HEK293T (cell line): ENCODE data around the gene SNX8.
A peak's percentile ranks its signal among the peaks of the same experiment; 100 is the strongest.

Experiments
- CTCF ChIA-PET: fragments of 350-600 bp; formaldehyde crosslinking; extraction: SDS; loops from one replicate; lab custom pipeline; 2021; ENCODE audit warnings: antibody characterized with exemption, inconsistent platforms; lab: Yijun Ruan, JAX
- POLR2A ChIA-PET: fragments of 350-600 bp; formaldehyde crosslinking; extraction: SDS; loops from one replicate; lab custom pipeline; 2020; ENCODE audit warnings: antibody characterized with exemption, inconsistent platforms; lab: Yijun Ruan, JAX
- DNase-seq: peaks from one replicate; pipeline ENCODE4 v3.0.0; 2012; ENCODE audit warnings: mixed read lengths; ENCODE audit errors: extremely low spot score
- ARNT ChIP-seq: fragments of 450-650 bp; IDR thresholded peaks from 2 replicates; pipeline ENCODE4 v1.6.1; 2017; ENCODE audit warnings: mild to moderate bottlenecking
- BHLHE40 ChIP-seq: fragments of 450-650 bp; IDR thresholded peaks from 2 replicates; pipeline ENCODE4 v1.6.1; 2016; ENCODE audit warnings: mild to moderate bottlenecking, moderate library complexity, borderline replicate concordance
- CTBP1 ChIP-seq: fragments of 450-650 bp; IDR thresholded peaks from 2 replicates; pipeline ENCODE4 v1.6.1; 2016; ENCODE audit warnings: borderline replicate concordance
- ELF4 ChIP-seq: fragments of 450-650 bp; IDR thresholded peaks from 2 replicates; pipeline ENCODE4 v1.6.1; 2017; ENCODE audit warnings: antibody characterized with exemption
- FOXA1 ChIP-seq: fragments of 450-650 bp; IDR thresholded peaks from 2 replicates; pipeline ENCODE4 v1.6.1; 2016; ENCODE audit warnings: mild to moderate bottlenecking
- FOXK2 ChIP-seq: fragments of 450-650 bp; IDR thresholded peaks from 2 replicates; pipeline ENCODE4 v1.6.1; 2016; ENCODE audit warnings: mild to moderate bottlenecking
- FOXM1 ChIP-seq: fragments of 450-650 bp; IDR thresholded peaks from 2 replicates; pipeline ENCODE4 v1.6.1; 2017; ENCODE audit warnings: mild to moderate bottlenecking, borderline replicate concordance
- HDGF ChIP-seq: fragments of 450-650 bp; IDR thresholded peaks from 2 replicates; pipeline ENCODE4 v1.6.1; 2017; ENCODE audit warnings: antibody characterized with exemption, borderline replicate concordance
- L3MBTL2 ChIP-seq: fragments of 450-650 bp; conservative IDR thresholded peaks from 2 replicates; pipeline ENCODE4 v1.6.1; 2016; ENCODE audit warnings: mild to moderate bottlenecking
- LEF1 ChIP-seq: fragments of 450-650 bp; IDR thresholded peaks from 2 replicates; pipeline ENCODE4 v1.6.1; 2017; ENCODE audit warnings: mild to moderate bottlenecking, borderline replicate concordance
- NFRKB ChIP-seq: fragments of 450-650 bp; IDR thresholded peaks from 2 replicates; pipeline ENCODE4 v1.6.1; 2016; ENCODE audit warnings: mild to moderate bottlenecking, moderate library complexity
- SP1 ChIP-seq: fragments of 450-650 bp; IDR thresholded peaks from 2 replicates; pipeline ENCODE4 v1.6.1; 2017
- SUZ12 ChIP-seq: fragments of 450-650 bp; IDR thresholded peaks from 2 replicates; pipeline ENCODE4 v1.6.1; 2016; ENCODE audit warnings: mild to moderate bottlenecking
- TARDBP ChIP-seq: fragments of 450-650 bp; IDR thresholded peaks from 2 replicates; pipeline ENCODE4 v1.6.1; 2016
- ZNF384 ChIP-seq: fragments of 450-650 bp; IDR thresholded peaks from 2 replicates; pipeline ENCODE4 v1.6.1; 2016
- TF ChIP-seq, protein P1 (sequence below): fragments of 450-650 bp; IDR thresholded peaks from 2 replicates; pipeline ENCODE4 v1.6.1; 2016

SNX8 gene

DNA sequence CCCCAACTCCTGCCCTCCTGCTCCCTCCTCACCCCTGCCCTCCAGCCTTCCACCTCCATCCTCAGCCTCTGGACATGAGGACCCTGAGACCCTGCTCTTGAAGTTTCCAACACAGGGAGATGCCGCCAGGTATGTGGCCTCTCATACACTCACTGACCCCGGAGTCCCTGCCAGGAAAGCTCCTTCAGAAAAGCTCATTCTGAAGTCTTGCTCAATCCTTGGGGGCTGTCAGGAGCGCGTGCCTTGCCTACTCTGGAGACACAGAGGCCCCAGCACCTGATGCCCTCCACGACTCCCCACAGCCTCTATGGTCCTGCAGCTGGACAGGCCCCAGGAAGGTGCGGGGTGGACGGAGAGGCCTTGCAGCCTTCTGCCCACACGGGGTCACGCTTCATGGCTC lies 61.2 kb downstream of the SNX8 start:
- ChIA-PET POLR2A (interaction anchor here (1.3 kb wide), 1 partner anchor 11 kb away, joined by 3 read pairs; the partner anchor contains the start of genes MRM2 and NUDT1), CTCF (no interaction called here)
- no peak for DNase-seq

DNA sequence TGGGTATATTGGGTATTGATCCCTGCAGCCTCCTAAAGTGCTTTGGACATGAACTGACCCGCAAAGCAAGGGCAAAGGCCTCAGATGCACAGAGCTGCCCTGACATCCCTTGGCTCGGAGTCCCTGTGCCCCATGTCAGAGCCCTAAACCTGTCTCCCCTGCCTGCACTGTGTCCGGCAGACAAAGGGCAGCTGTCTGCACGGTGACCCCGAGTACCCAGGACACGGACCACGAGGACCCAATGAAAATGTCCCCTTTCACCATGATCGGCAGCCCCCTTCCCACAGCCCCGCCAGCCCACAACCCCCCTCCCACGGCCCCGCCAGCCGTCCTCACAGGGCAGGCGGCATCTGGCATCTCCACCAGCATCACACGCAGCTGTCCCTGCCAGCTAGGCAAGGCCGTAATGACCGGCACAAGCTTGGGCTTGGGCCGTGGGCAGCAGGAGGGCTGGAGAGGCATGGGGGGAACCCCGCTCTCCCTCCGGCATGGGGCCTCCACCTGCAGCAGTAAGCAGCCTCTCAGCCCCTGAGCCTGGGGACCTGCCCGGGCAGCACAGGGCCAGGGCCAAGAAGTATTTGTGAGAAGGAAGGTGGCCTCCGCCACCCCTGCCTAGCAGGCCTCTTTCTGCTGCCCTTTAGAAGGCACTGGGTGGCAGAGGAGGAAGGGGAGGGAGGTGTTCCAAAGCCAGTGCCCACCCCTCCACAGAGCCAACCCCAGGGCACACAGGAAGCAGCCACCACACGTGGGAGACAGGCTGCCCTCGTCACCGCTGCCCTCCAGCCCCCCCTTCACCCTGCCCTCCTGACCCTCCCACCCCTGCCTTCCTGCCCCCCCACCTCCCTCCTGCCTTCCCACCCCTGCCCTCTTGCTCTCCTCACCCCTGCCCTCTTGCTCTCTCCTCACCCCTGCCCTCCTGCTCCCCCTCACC lies 62.1 kb downstream of the SNX8 start:
- ChIA-PET POLR2A (no interaction called here), CTCF (no interaction called here)
- DNase-seq = no peak
- no peak for TF ChIP-seq TARDBP
- no peak for TF ChIP-seq L3MBTL2
- TF ChIP-seq, protein P1, sequence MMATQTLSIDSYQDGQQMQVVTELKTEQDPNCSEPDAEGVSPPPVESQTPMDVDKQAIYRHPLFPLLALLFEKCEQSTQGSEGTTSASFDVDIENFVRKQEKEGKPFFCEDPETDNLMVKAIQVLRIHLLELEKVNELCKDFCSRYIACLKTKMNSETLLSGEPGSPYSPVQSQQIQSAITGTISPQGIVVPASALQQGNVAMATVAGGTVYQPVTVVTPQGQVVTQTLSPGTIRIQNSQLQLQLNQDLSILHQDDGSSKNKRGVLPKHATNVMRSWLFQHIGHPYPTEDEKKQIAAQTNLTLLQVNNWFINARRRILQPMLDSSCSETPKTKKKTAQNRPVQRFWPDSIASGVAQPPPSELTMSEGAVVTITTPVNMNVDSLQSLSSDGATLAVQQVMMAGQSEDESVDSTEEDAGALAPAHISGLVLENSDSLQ = no peak
- no peak for TF ChIP-seq ZNF384
- TF ChIP-seq FOXM1 = no peak

More for the DNA sequence above, 61.2 kb downstream of the SNX8 start:
- no peak for TF ChIP-seq TARDBP
- no peak for TF ChIP-seq CTBP1

DNA sequence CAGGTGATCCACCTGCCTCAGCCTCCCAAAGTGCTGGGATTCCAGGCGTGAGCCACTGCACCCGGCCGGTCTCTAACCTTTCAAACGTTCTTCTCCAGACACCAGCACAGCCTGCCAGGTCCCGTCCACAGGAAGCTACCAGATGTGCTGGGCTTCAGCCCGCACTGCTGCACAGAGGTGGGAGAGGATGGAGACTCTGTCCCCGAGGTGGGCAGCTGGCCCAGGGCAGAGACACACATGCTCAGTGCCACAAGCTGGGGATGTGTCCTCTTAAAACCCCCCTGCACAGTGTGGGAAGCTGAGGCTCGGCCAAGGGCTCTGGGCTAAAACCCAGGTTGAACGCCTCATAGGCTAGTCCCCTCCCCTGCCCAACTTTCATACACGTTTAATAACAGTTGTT lies 62.9 kb downstream of the SNX8 start:
- ChIA-PET CTCF (no interaction called here), POLR2A (no interaction called here)
- no peak for TF ChIP-seq LEF1
- no peak for TF ChIP-seq CTBP1
- TF ChIP-seq ZNF384 = no peak
- no peak for TF ChIP-seq SUZ12
- TF ChIP-seq SP1 = no peak
- no peak for TF ChIP-seq ARNT
- TF ChIP-seq, protein P1 = no peak
- no peak for TF ChIP-seq L3MBTL2
- no peak for TF ChIP-seq NFRKB
- TF ChIP-seq FOXK2 = no peak
- DNase-seq = no peak

DNA sequence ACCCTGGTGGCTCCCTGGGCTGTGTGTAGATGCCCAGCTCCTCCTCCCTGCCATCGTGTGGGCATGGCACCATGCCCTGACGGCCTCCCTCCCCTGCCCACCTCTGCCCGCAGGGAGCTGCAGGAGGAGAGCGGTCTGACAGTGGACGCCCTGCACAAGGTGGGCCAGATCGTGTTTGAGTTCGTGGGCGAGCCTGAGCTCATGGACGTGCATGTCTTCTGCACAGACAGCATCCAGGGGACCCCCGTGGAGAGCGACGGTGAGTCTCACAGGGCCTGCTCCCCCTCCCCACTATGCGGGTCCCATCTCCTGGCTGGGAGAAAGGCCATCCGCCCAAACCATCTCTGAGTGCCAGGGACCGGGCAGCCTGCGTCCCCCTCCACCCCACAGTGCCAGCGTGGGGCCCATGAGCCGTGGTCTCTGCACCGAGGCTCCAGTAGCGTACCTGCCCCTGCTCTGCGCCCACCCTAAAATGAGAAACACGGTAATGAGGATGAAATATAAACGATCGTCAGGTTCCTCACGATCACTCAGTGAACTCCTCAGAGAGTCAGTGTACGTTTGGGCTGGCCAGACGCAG lies 64.4 kb downstream of the SNX8 start:
- ChIA-PET POLR2A (interaction anchor here (0.6 to 2.0 kb wide), 3 partner anchors 8 to 153 kb away, joined by 3 to 4 read pairs (median 3); partner anchors contain the start of genes CHST12, MRM2 and NUDT1), CTCF (no interaction called here)
- TF ChIP-seq ARNT (no peak), NFRKB (no peak), SP1 (no peak), ELF4 (no peak), ZNF384 (no peak), FOXK2 (no peak), BHLHE40 (no peak), L3MBTL2 (no peak), FOXA1 (no peak), FOXM1 (no peak), CTBP1 (no peak), SUZ12 (no peak)
- TF ChIP-seq, protein P1 = no peak
- DNase-seq = no peak

DNA sequence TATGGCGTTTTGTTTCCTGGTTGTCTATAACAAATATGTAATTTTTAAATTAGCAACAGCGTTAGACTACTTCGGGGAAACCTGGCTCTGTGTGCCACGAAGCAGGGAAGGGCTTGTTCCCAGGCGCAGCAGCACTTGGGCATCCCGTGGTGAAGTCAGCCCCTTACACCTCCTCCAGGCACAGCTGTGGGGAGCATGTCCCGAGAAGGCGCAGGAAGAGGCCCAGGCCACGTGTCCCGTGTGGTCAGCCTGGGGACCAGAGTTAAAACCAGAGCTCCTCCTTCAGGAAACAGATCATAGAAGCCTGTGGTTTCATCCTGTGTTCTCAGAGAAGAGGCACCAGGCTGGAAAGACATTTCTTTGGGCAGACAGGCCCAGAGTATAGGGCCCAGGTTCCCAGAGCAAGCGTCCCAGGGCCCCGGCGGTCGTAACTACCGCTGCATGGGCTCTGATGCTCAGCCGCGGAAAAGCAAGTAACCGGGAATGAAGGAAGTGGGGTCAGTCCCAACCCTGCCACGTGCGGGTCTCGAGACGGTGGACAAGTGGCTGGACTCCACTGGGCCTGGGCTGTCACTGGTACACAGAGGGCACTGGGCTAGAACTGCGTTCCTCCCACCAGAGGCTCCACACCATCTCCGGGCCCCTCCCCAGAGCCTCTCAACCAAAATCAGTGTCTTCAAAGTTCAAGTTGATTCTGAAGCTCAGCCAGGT lies 65.1 kb downstream of the SNX8 start:
- CTCF ChIA-PET = interaction anchor here (0.7 kb wide), 1 partner anchor 70 kb away, joined by 4 read pairs; no protein-coding TSS in a partner anchor
- no peak for TF ChIP-seq HDGF
- no peak for TF ChIP-seq NFRKB
- no peak for TF ChIP-seq FOXM1
- no peak for DNase-seq
- POLR2A ChIA-PET = interaction anchor here (1.5 to 2.0 kb wide), 2 partner anchors 7 to 105 kb away, joined by 3 to 4 read pairs; partner anchors contain the start of genes MRM2 and NUDT1

DNA sequence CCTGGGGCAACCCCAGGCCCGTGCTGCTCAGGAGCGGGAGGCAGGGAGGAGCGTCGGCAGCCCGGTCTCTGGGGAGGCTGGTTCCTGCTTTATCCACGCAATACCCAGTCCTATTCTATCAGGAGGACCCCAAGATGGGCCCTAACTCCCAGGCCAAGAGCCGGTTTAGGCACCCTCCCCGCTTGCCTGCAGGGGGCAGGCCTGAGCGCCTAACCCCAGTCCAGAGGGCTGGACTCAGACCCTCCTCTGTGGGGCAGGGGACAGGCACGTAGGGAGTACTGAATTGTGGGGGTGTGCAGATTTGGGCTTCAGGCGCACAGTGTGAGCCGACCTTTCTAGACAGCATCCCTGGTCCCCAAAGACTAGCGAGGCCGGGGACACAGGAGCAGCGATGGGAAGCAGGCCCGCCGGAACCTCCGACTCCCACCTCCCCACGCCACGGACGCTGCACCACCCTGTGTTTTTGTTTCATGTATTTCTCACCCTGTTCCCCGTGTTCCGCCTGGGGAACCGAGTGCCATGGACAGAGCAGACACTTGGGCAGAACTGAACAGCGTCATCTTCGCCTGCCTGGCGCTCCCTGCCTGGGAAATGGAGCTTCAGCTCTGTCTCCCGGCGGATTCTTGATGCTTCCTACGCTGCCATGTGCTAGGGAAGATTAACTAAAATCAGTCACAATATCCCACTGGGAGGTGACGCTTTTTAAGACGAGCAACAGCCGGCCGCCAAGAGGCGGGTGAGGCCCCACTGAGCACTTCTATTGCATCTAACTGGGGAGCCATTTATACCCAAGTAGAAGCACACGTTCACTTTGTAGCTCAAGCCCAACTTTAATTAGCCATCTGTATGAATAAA lies 66.9 kb downstream of the SNX8 start:
- peak; percentile 71 for DNase-seq
- ChIA-PET CTCF (interaction anchor here (0.7 kb wide), 1 partner anchor 59 kb away, joined by 3 read pairs; no protein-coding TSS in a partner anchor), POLR2A (interaction anchor here (2.0 kb wide), 1 partner anchor 106 kb away, joined by 4 read pairs; no protein-coding TSS in a partner anchor)
- no peak for TF ChIP-seq HDGF
- TF ChIP-seq TARDBP = no peak
- no peak for TF ChIP-seq SUZ12
- TF ChIP-seq LEF1 = no peak
- TF ChIP-seq BHLHE40 = no peak
- TF ChIP-seq FOXK2 = no peak
- TF ChIP-seq FOXM1 = no peak
- no peak for TF ChIP-seq SP1
- TF ChIP-seq NFRKB = no peak
- TF ChIP-seq ELF4 = no peak
- no peak for TF ChIP-seq L3MBTL2
- no peak for TF ChIP-seq CTBP1
- no peak for TF ChIP-seq FOXA1
- no peak for TF ChIP-seq ZNF384
- TF ChIP-seq, protein P1 = no peak
- no peak for TF ChIP-seq ARNT
